H1 (cell line): ENCODE results near the gene FAM227B.

Source experiments
- BACH1 ChIP-seq: IDR thresholded peaks from 2 replicates; pipeline ENCODE4 v1.6.1; 2012; ENCODE audit warnings: low read length, improper control_type of control experiment
- CHD2 ChIP-seq: IDR thresholded peaks from 2 replicates; pipeline ENCODE4 v1.6.1; 2012; ENCODE audit warnings: low read length, improper control_type of control experiment
- EP300 ChIP-seq, 2 experiments: IDR thresholded peaks; 1 replicate in 1 of 2; 2 replicates in 1 of 2; pipeline ENCODE4 v1.6.1; 2011 to 2012; ENCODE audit warnings: low read depth in 2 of 2, low read length in 2 of 2, mild to moderate bottlenecking in 2 of 2, borderline replicate concordance in 1 of 2, inconsistent platforms in 1 of 2, moderate library complexity in 1 of 2
- EZH2 ChIP-seq: fragments of 200-600 bp; sonication (generic); IDR thresholded peaks from 2 replicates; pipeline ENCODE4 v1.7.1; 2012; ENCODE audit warnings: low read depth, mild to moderate bottlenecking, moderate library complexity, low read length, inconsistent platforms; ENCODE audit not compliant: severe bottlenecking
- POLR2A ChIP-seq, 2 experiments: IDR thresholded peaks; 1 replicate in 1 of 2; 2 replicates in 1 of 2; pipeline ENCODE4 v1.6.1; 2011; ENCODE audit warnings: low read depth in 2 of 2, low read length in 2 of 2, mild to moderate bottlenecking in 2 of 2; ENCODE audit errors: control extremely low read depth in 1 of 2
- SP1 ChIP-seq: IDR thresholded peaks from 2 replicates; pipeline ENCODE4 v1.6.1; 2011; ENCODE audit warnings: low read depth, low read length
- YY1 ChIP-seq: IDR thresholded peaks from 2 replicates; pipeline ENCODE4 v1.6.1; 2011; ENCODE audit warnings: low read depth, mild to moderate bottlenecking, low read length
- TF ChIP-seq, protein P1 (sequence below), 3 experiments: IDR thresholded peaks; 1 replicate in 2 of 3; 2 replicates in 1 of 3; pipeline versions ENCODE4 v1.5.1 to v1.6.1; 2011; ENCODE audit warnings: low read length in 3 of 3, mild to moderate bottlenecking in 3 of 3, inconsistent platforms in 2 of 3, low read depth in 1 of 3, moderate library complexity in 1 of 3; ENCODE audit not compliant: insufficient read depth in 1 of 3; ENCODE audit errors: control extremely low read depth in 1 of 3

DNA sequence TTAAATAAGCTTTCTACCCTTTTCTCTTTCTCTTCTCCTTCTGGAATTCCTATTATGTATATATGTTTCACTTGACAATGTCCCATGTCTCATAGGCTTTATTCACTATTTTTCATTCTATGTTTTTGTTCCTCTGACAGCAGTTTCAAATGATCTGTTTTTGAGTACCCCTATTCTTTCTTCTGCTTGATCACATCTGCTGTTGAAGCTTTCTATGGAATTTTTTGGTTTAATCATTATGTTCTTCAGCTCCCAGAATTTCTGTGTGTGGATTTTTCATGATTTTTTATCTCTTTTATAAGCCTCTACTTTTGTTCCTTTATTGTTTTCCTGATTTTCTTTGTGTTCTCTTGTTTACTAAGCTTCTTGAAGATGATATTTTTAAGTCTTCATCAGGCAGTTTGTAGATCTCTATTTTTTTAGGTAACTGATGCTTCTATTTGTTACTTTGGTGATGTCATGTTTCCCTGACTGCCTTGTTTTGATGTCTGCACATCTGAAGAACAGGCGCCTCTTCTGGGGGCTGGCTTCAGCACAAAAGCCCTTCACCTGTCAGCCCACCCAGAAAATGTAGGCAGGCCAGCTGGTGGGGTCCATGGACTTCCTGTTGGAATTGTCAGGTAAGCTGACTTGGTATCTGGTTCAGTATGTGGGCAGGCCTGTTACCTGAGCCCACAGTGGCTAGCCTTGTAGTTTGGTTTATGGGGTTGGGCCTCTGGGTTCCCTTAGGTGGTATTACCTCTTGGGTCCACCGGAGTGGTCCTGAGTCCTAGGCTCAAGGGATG is 15.8 kb downstream of the FAM227B start:
- TF ChIP-seq, protein P1, sequence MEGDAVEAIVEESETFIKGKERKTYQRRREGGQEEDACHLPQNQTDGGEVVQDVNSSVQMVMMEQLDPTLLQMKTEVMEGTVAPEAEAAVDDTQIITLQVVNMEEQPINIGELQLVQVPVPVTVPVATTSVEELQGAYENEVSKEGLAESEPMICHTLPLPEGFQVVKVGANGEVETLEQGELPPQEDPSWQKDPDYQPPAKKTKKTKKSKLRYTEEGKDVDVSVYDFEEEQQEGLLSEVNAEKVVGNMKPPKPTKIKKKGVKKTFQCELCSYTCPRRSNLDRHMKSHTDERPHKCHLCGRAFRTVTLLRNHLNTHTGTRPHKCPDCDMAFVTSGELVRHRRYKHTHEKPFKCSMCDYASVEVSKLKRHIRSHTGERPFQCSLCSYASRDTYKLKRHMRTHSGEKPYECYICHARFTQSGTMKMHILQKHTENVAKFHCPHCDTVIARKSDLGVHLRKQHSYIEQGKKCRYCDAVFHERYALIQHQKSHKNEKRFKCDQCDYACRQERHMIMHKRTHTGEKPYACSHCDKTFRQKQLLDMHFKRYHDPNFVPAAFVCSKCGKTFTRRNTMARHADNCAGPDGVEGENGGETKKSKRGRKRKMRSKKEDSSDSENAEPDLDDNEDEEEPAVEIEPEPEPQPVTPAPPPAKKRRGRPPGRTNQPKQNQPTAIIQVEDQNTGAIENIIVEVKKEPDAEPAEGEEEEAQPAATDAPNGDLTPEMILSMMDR (IDR thresholded peaks at IDR 0.05; ENCODE audit: control extremely low read depth in 1 of 3, insufficient read depth in 1 of 3, low read depth in 1 of 3, low read length in 3 of 3) = no peak
- TF ChIP-seq SP1 = no peak
- TF ChIP-seq POLR2A (IDR thresholded peaks at IDR 0.05; ENCODE audit: control extremely low read depth in 1 of 2, low read depth in 2 of 2, low read length in 2 of 2) = no peak
- TF ChIP-seq YY1 = no peak
- no peak for TF ChIP-seq CHD2
- TF ChIP-seq EZH2 = no peak
- TF ChIP-seq BACH1 = no peak
- TF ChIP-seq EP300 (IDR thresholded peaks at IDR 0.05; ENCODE audit: borderline replicate concordance in 1 of 2, low read depth in 2 of 2, low read length in 2 of 2) = no peak
